Testis (tissue), 3 donors: ENCODE data around the gene TTC23. TPM values are rescaled to one million over a fixed set of nuclear protein-coding genes. Genes with fewer than 3 reads are reported as not detected.
A peak's percentile ranks its signal among the peaks of the same experiment; 100 is the strongest.

ENCODE experiments used
- DNase-seq: peaks from one replicate; pipeline ENCODE4 v3.0.0-alpha.2; 2019
- H3K27ac ChIP-seq, 2 donors: fragments of 200-600 bp; sonication (generic); one replicate each; pipeline ENCODE4 v1.5.1; 2019
- H3K27me3 ChIP-seq: fragments of 200-600 bp; sonication (generic); one replicate; pipeline ENCODE4 v1.5.1; 2019
- H3K36me3 ChIP-seq: fragments of 200-600 bp; sonication (generic); one replicate; pipeline ENCODE4 v1.5.1; 2017; ENCODE audit warnings: low read depth; ENCODE audit errors: missing control alignments
- H3K4me1 ChIP-seq: fragments of 200-600 bp; sonication (generic); one replicate; pipeline ENCODE4 v1.5.1; 2019
- H3K4me3 ChIP-seq, 2 donors: fragments of 200-600 bp; sonication (generic); one replicate each; pipeline ENCODE4 v1.5.1; 2017 to 2019
- H3K9me3 ChIP-seq: fragments of 200-600 bp; sonication (generic); one replicate; pipeline ENCODE4 v1.5.1; 2017
- POLR2A ChIP-seq: fragments of 450-650 bp; IDR thresholded peaks from one replicate; pipeline ENCODE4 v1.6.1; 2017; ENCODE audit warnings: antibody characterized with exemption, mild to moderate bottlenecking, moderate library complexity
- WGBS, 2 donors: methylation state at CpG; one replicate each; pipeline ENCODE4 v1.1.5; 2018; 5-methylcytosine and 5-hydroxymethylcytosine counted together
- intact Hi-C: fragments of 100-400 bp; cut with DNase I; formaldehyde crosslinking; loops from one replicate; pipeline ENCODE4 v1.15.1; 2023; ENCODE audit warnings: low total_unique reads
- polyA plus RNA-seq: library from polyadenylated mRNA; stranded (reverse); fragments of 350-450 nt; fragmentation: Illumina TruSeq; extraction: RNeasy Lipid Tissue Mini Kit (QIAGEN cat#74804); gene quantifications from one replicate; pipeline ENCODE4 v1.2.3, GENCODE V29; 2014; ENCODE audit warnings: low read depth, low replicate concordance; ENCODE audit not compliant: insufficient read depth
- total RNA-seq, 2 donors: library from RNA; depleted of rRNA; stranded (reverse); fragments of >200 nt; gene quantifications; one replicate each; pipeline ENCODE4 v1.2.3, GENCODE V29; 2016
- TF ChIP-seq, protein P1 (sequence below), 3 experiments: fragments of 450-650 bp in 2 of 3; fragments of 200-600 bp in 1 of 3; sonication (generic) in 1 of 3; IDR thresholded peaks; one replicate each; pipeline ENCODE4 v1.5.1; 2016 to 2019; ENCODE audit warnings: antibody characterized with exemption in 3 of 3, mild to moderate bottlenecking in 2 of 3, moderate library complexity in 1 of 3

TTC23 gene
- total and polyA plus RNA-seq, 3 donors from 2014 or later, result 26.6 to 40.5 (median 37.2) TPM

DNA sequence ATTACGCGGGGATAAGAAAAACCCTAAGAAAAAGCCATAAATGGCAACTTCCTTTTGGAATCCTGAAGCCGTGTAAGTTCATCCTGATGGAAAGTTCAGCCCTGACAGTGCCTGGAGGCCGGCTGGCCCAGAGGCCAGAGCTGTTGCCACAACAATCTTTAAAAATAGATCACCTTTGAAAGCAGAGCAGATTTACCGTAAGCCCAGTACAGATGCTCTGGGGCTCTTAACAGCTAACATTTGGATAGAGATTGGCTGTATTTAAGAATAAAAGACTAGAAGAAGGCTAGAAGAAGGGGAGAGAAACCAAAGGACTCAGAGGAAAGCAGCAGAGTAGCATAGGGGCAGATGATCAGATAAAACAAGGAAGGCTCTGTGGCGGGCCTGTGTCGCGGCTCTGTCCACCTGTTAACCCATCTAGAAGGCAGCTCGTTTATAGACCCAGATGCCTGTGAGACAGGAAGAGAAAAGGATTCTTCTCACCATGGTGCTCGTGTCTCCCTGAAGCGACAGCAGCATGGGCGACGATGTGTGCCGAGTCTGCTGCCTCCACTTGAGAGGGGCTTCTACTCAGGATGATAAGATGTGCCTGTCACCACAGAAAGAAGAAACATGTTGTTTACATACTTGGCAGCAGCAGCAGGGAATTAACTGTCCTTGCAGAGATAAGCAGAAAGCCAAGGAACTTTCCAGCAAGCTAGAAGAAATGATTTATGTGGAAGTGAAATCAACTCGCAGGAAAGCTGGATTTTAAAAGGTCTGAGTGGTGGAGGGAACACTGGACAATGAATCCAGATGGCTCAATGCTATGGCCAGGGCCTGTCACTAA is 74.6 kb downstream of the TTC23 start:
- no peaks in the 10 kb centered on the region for H3K27me3 ChIP-seq
- intact Hi-C loops, result no loop called here
- no peaks in the 10 kb centered on the region for H3K36me3 ChIP-seq
- TF ChIP-seq POLR2A, result no peak
- TF ChIP-seq, protein P1, sequence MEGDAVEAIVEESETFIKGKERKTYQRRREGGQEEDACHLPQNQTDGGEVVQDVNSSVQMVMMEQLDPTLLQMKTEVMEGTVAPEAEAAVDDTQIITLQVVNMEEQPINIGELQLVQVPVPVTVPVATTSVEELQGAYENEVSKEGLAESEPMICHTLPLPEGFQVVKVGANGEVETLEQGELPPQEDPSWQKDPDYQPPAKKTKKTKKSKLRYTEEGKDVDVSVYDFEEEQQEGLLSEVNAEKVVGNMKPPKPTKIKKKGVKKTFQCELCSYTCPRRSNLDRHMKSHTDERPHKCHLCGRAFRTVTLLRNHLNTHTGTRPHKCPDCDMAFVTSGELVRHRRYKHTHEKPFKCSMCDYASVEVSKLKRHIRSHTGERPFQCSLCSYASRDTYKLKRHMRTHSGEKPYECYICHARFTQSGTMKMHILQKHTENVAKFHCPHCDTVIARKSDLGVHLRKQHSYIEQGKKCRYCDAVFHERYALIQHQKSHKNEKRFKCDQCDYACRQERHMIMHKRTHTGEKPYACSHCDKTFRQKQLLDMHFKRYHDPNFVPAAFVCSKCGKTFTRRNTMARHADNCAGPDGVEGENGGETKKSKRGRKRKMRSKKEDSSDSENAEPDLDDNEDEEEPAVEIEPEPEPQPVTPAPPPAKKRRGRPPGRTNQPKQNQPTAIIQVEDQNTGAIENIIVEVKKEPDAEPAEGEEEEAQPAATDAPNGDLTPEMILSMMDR (IDR thresholded peaks at IDR 0.05), result no peak
- DNase-seq, result peak; percentile 25
- peak overlapping the region; percentile 51 to 75 for H3K27ac ChIP-seq
- H3K9me3 ChIP-seq, result no peaks in the 10 kb centered on the region
- 42 to 55% methylated on average over 15 of the region's 15 CpGs for WGBS, 2 donors
- H3K4me3 ChIP-seq, result no peak overlapping the region
- peaks cover 11% of the 10 kb centered on the region for H3K4me1 ChIP-seq

DNA sequence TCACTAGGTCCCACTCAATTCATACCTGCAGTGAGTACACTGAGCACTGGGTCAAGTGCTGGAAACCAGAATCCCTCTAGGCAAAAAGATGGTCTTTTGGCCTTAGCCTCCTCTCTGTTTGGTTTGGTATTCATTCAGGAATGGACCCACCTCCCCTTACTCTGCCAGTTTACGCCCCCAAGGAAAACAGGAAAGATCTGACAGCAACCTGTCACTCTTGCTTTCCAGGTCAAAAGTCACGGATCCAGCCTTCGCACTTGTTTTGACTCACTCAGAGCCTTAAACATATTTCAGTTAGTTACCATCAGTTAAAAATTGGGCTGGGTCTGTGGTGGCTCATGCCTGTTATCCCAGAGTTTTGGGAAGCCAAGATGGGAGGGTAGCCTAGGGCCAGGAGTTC is 76.4 kb downstream of the TTC23 start:
- 92 to 93% methylated on average over 3 of the region's 3 CpGs for WGBS, 2 donors
- Histone ChIP-seq H3K4me1 (peaks cover 11% of the 10 kb centered on the region), H3K27ac (no peak overlapping the region), H3K9me3 (no peaks in the 10 kb centered on the region), H3K4me3 (no peak overlapping the region), H3K27me3 (no peaks in the 10 kb centered on the region), H3K36me3 (no peaks in the 10 kb centered on the region)
- TF ChIP-seq, protein P1 (IDR thresholded peaks at IDR 0.05), result no peak
- no peak for TF ChIP-seq POLR2A
- no peak for DNase-seq
- intact Hi-C loops, result no loop called here

DNA sequence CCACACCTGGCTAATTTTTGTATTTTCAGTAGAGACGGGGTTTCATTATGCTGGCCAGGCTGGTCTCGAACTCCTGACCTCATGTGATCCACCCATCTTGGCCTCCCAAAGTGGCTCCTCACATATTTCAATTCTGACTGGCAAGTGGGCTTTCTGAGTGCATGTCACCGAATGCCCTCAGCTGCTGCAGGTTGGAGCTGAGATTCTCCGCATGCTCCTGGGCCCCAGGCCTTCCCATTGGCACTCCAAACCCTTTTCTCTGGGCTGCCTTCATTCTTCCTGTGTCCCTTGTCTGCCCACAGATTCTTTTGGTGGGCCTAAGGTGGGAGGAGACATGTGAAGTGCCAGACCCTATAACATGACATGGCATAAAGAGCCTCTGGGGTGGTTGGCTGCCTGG is 77.2 kb downstream of the TTC23 start:
- no peak for DNase-seq
- 95 to 99% methylated on average over 4 of the region's 4 CpGs for WGBS, 2 donors
- Histone ChIP-seq H3K4me3 (no peak overlapping the region), H3K4me1 (peaks cover 11% of the 10 kb centered on the region), H3K27me3 (no peaks in the 10 kb centered on the region), H3K9me3 (no peaks in the 10 kb centered on the region), H3K36me3 (no peaks in the 10 kb centered on the region), H3K27ac (no peak overlapping the region)
- TF ChIP-seq, protein P1 (IDR thresholded peaks at IDR 0.05), result no peak
- no peak for TF ChIP-seq POLR2A
- intact Hi-C loops, result no loop called here

DNA sequence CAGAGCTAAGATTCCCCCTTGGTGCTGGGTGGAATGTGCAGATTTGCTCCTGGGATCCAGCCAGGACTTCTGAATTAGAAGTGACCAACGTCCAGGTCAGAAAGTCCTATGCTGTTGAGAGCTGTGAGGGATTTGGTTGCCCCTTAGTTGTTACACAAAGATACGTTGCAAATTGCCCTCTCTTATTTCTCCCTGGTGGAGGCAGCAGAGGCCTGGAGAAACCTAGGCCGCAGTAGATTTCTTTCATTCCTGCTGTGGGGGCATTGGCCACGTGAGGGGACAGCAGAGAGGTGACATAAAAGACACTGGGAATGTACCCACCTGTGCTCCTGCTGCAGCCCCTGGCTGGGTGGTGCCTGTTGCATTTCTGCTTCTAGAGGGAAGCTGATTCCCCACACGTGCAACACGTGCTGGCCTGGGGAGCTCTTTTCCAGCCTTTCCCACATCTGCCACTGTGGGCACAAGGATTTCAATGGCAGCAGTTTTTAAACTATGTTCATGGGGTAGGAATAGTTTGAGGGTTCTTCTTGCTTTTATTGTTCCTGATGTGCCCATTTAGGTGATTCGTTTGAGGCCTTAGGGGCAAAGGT is 78.8 kb downstream of the TTC23 start:
- no peak for TF ChIP-seq POLR2A
- TF ChIP-seq, protein P1 (IDR thresholded peaks at IDR 0.05), result no peak
- no peaks in the 10 kb centered on the region for H3K9me3 ChIP-seq
- WGBS, 2 donors, result 62 to 73% methylated on average over 6 to 7 of the region's 7 CpGs
- H3K27ac ChIP-seq, result peak overlapping the region in 1 of 2 donors; percentile 13
- DNase-seq, result no peak
- no peak overlapping the region for H3K4me3 ChIP-seq
- peaks cover 11% of the 10 kb centered on the region for H3K4me1 ChIP-seq
- H3K36me3 ChIP-seq, result no peaks in the 10 kb centered on the region
- intact Hi-C loops, result no loop called here
- no peaks in the 10 kb centered on the region for H3K27me3 ChIP-seq
